Spinal cord (tissue), 10 donors: ENCODE results near the gene FAM83C. TPM values are rescaled to one million over a fixed set of nuclear protein-coding genes. Genes with fewer than 3 reads are reported as not detected.

Experiments
- DNase-seq, 6 donors: peaks; one replicate each; pipeline versions ENCODE4 v3.0.0 to v3.0.0-alpha.2; 2013 to 2015; ENCODE audit warnings: low spot score in 6 of 6, low read depth in 4 of 6
- H3K27ac ChIP-seq: one replicate; pipeline ENCODE4 v1.5.1; 2013; ENCODE audit warnings: low read depth, low read length, control low read depth
- H3K27me3 ChIP-seq: one replicate; pipeline ENCODE4 v1.6.1; 2013; ENCODE audit warnings: low read length; ENCODE audit not compliant: control insufficient read depth, insufficient read depth
- H3K36me3 ChIP-seq: one replicate; pipeline ENCODE4 v1.6.1; 2013; ENCODE audit warnings: low read length; ENCODE audit not compliant: control insufficient read depth, insufficient read depth
- H3K4me1 ChIP-seq: one replicate; pipeline ENCODE4 v1.6.1; 2013; ENCODE audit warnings: low read length; ENCODE audit not compliant: control insufficient read depth, insufficient read depth
- H3K4me3 ChIP-seq: one replicate; pipeline ENCODE4 v1.5.1; 2013; ENCODE audit warnings: low read depth, low read length, control low read depth
- H3K9me3 ChIP-seq: one replicate; pipeline ENCODE4 v1.6.1; 2013; ENCODE audit warnings: low read length; ENCODE audit not compliant: control insufficient read depth, insufficient read depth
- WGBS: methylation state at CpG from one replicate; pipeline ENCODE4 v1.1.5; 2013; ENCODE audit warnings: missing lambda C conversion rate; ENCODE audit not compliant: insufficient coverage; 5-methylcytosine and 5-hydroxymethylcytosine counted together
- polyA plus RNA-seq, 2 donors: library from polyadenylated mRNA; unstranded; fragments of 120-200 nt; gene quantifications; one replicate each; pipeline ENCODE4 v1.2.1, GENCODE V29; 2013; ENCODE audit not compliant: insufficient read length in 2 of 2
- total RNA-seq, 2 donors: library from RNA; depleted of rRNA in 1 of 2; stranded (reverse); fragments of 120-200 nt in 1 of 2; fragments of >200 nt in 1 of 2; gene quantifications; one replicate each; pipeline versions ENCODE4 v1.2.3 to v1.2.4, GENCODE V29; 2013 to 2014
- donor health status: healthy.

The FAM83C gene
- total and polyA plus RNA-seq, 4 donors, result 0.05 TPM; not detected in 3

GRCh38 chr20:35329435-35330139 lies 37.4 kb upstream of the FAM83C start:
- Histone ChIP-seq H3K4me1 (peaks cover 5% of the 10 kb centered on the region), H3K27ac (no peak overlapping the region), H3K36me3 (no peaks in the 10 kb centered on the region), H3K27me3 (no peaks in the 10 kb centered on the region), H3K4me3 (no peak overlapping the region), H3K9me3 (no peaks in the 10 kb centered on the region)
- no peak for DNase-seq
- WGBS, result no CpG with 5 or more reads among the region's 4 CpGs

DNA sequence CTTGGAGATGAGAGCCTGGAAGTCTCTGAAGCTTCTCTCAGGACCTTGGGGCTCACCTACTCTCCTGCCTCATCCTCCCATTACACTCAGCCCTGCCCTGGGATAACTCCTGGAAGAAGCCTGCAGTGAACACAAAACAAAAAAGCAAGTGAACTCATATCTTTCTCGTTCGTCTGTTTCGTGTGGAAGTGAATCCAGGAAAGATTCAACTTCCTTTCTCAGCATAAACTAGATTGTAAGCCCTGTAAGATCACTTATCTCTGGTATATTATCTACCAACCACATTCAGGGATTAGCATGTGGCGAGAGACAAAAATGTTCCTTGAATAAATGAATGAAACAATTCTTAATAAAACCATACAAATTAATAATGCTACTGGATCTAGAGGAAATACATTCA lies 36.5 kb upstream of the FAM83C start:
- WGBS, result no CpG with 5 or more reads among the region's 4 CpGs
- Histone ChIP-seq H3K36me3 (no peaks in the 10 kb centered on the region), H3K9me3 (no peaks in the 10 kb centered on the region), H3K27me3 (no peaks in the 10 kb centered on the region), H3K27ac (no peak overlapping the region), H3K4me3 (no peak overlapping the region), H3K4me1 (peaks cover 5% of the 10 kb centered on the region)
- no peak for DNase-seq

GRCh38 chr20:35328095-35328685 lies 36.0 kb upstream of the FAM83C start:
- no peaks in the 10 kb centered on the region for H3K9me3 ChIP-seq
- no peak for DNase-seq
- no peak overlapping the region for H3K4me3 ChIP-seq
- no peak overlapping the region for H3K27ac ChIP-seq
- no peaks in the 10 kb centered on the region for H3K27me3 ChIP-seq
- H3K36me3 ChIP-seq, result no peaks in the 10 kb centered on the region
- WGBS, result no CpG with 5 or more reads among the region's 3 CpGs
- peaks cover 5% of the 10 kb centered on the region for H3K4me1 ChIP-seq

DNA sequence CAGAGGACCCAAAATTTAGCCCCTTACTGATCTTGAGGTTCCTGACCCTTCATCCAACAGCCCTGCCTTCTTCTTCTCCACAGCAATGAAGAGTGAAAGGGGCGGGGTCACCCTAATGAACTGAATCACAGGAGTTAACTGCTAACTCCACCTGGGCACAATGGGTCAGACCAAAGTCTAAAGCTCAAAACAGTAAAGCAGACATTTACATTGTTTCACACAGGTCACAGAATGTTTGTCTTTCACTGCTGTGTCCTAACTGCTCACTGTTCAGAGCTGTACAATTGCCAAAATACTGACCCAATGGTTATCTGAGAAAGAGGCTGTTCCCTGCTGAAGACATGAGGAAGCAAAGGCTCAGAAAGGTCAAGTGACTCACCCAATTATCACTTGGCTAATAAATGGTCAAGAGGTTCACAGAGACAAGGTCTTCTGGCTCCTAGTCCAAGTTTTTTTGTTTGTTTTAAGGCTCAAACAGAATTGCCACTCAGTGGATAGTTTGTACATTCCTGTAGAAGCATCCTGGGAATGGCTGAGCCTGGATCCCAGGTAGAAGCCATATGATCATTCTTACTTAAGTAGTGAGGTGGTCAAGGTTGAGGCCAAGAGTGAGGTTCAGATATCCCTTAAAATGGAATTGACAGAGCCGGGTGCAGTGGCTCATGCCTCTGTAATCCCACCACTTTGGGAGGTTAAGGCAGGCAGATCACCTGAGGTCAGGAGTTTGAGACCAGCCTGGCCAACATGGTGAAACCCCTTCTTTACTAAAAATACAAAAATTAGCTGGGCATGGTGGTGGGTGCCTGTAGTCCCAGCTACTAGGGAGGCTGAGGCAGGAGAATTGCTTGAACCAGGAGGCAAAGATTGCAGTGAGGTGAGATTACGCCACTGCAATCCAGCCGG lies 35.1 kb upstream of the FAM83C start:
- no peaks in the 10 kb centered on the region for H3K36me3 ChIP-seq
- no peaks in the 10 kb centered on the region for H3K27me3 ChIP-seq
- no peak for DNase-seq
- H3K9me3 ChIP-seq, result no peaks in the 10 kb centered on the region
- H3K4me3 ChIP-seq, result no peak overlapping the region
- H3K4me1 ChIP-seq, result peaks cover 5% of the 10 kb centered on the region
- 88% methylated on average over 1 of the region's 4 CpGs for WGBS
- H3K27ac ChIP-seq, result no peak overlapping the region

DNA sequence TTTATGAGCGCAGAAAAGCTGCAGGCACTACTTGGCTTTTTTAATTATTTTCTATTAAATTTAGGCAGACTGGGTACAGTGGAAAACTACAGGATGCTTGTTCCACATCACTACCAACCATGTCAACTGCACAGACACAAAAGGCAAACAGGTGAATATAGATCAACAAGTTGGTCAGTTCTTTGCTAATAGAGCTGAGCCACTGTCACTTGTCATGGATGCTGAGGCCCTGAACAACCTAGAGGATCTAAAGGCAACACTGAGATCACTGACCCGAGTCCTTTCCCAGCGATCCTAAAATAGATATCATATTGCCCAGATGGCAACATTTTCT lies 34.5 kb upstream of the FAM83C start:
- WGBS, result 85% methylated on average over 2 of the region's 3 CpGs
- Histone ChIP-seq H3K9me3 (no peaks in the 10 kb centered on the region), H3K36me3 (no peaks in the 10 kb centered on the region), H3K4me3 (no peak overlapping the region), H3K4me1 (peaks cover 5% of the 10 kb centered on the region), H3K27me3 (no peaks in the 10 kb centered on the region), H3K27ac (no peak overlapping the region)
- DNase-seq, result no peak

GRCh38 chr20:35326021-35326739 lies 34.0 kb upstream of the FAM83C start:
- no peak overlapping the region for H3K27ac ChIP-seq
- H3K36me3 ChIP-seq, result no peaks in the 10 kb centered on the region
- no peaks in the 10 kb centered on the region for H3K27me3 ChIP-seq
- DNase-seq, result peak in 1 of 6 donors; percentile 81
- no peaks in the 10 kb centered on the region for H3K9me3 ChIP-seq
- WGBS, result 36% methylated on average over 9 of the region's 11 CpGs
- no peak overlapping the region for H3K4me3 ChIP-seq
- H3K4me1 ChIP-seq, result peaks cover 5% of the 10 kb centered on the region

DNA sequence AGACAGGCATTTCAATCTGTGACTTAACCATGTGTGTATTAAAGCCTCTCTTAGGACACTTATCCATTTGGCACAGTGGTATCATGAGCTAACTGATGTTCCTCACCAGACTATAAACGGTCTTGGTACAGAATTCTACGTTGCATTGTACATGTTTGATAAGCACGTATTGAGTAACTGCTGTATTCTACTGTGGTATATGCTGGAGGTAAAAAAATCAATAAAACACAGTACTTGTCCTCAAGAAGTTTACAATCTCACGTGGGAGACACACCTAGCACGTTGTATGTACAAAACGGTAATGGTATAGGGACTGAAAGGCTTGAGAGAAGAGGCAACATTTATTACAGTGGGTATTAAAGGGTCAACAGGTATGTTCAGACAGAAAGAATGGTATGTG lies 33.2 kb upstream of the FAM83C start:
- no peaks in the 10 kb centered on the region for H3K27me3 ChIP-seq
- no peaks in the 10 kb centered on the region for H3K9me3 ChIP-seq
- WGBS, result no CpG with 5 or more reads among the region's 6 CpGs
- no peak overlapping the region for H3K4me3 ChIP-seq
- H3K36me3 ChIP-seq, result no peaks in the 10 kb centered on the region
- H3K4me1 ChIP-seq, result peaks cover 5% of the 10 kb centered on the region
- no peak overlapping the region for H3K27ac ChIP-seq
- DNase-seq, result peak in 1 of 6 donors; percentile 45

DNA sequence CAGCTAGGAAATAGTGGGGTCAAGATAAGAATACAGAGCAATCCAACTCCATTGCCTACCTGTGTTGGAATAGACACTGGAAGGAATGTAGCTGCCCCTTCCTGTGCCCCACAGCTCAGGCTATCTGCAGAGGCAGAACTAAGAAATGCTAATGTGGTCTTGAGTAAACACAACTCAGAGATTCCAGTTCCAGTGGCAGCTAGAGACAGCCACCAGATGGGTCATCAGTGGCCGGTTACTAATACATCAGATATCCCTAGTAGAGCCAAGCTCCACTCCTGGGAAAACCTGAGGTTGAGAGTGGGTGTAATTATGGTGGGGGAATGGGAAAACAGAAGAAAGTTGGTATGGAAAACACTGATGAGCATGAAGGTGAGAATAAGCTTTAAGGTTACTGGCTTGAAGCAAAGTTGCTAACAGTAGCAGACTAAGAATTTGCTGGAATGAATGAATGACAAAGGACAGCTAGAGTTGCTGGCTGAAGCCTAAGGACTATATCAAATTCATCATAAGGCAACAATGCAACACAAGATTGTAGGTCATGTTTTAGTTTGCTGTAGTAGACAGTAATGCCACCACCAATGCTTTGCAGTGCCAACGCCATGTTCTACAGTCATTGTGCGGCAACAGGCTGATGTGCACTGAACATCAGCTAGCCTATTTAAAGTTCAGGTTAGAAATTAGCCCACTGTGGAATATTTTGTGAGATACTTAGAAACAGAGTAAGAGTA lies 28.3 kb upstream of the FAM83C start:
- H3K27me3 ChIP-seq, result no peaks in the 10 kb centered on the region
- peaks cover 2% of the 10 kb centered on the region for H3K36me3 ChIP-seq
- H3K9me3 ChIP-seq, result no peaks in the 10 kb centered on the region
- H3K4me1 ChIP-seq, result peaks cover 3% of the 10 kb centered on the region
- no peak for DNase-seq
- H3K4me3 ChIP-seq, result no peak overlapping the region
- no peak overlapping the region for H3K27ac ChIP-seq
- WGBS, result 100% methylated on average over 2 of the region's 3 CpGs

DNA sequence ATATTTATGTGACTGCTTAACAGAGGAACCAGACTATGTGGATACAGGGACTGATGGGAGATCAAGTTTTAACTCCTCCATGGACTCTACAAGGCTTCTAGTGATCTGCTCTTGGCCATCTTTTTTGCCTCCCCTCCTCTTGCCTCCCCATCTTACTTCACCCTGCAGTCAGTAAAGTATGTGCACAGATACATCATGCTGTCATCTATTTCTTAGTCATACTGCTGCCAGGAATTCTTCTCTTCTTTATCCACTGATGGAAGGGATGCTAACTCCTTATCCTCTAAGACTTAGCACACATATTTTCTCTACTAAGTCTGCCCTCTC lies 27.6 kb upstream of the FAM83C start:
- no peaks in the 10 kb centered on the region for H3K9me3 ChIP-seq
- H3K36me3 ChIP-seq, result peaks cover 3% of the 10 kb centered on the region
- peaks cover 3% of the 10 kb centered on the region for H3K4me1 ChIP-seq
- H3K27me3 ChIP-seq, result no peaks in the 10 kb centered on the region
- no peak overlapping the region for H3K4me3 ChIP-seq
- H3K27ac ChIP-seq, result no peak overlapping the region
- DNase-seq, result no peak
